GM12878 (cell line): ENCODE results near the gene ISG15. TPM values are rescaled to one million over a fixed set of nuclear protein-coding genes. Genes with fewer than 3 reads are reported as not detected.

Experiments
- BMI1 ChIP-seq: fragments of 450-650 bp; IDR thresholded peaks from 2 replicates; pipeline ENCODE4 v1.6.1; 2016; ENCODE audit warnings: mild to moderate bottlenecking, moderate library complexity, borderline replicate concordance
- CHD2 ChIP-seq: IDR thresholded peaks from 2 replicates; pipeline ENCODE4 v1.6.1; 2011; ENCODE audit warnings: low read depth, low read length, improper control_type of control experiment, borderline replicate concordance
- CHD4 ChIP-seq: fragments of 200-600 bp; sonication (generic); IDR thresholded peaks from 2 replicates; pipeline ENCODE4 v1.6.1; 2016; ENCODE audit warnings: mild to moderate bottlenecking
- CREM ChIP-seq: IDR thresholded peaks from 2 replicates; pipeline ENCODE4 v1.6.1; 2014; ENCODE audit warnings: antibody characterized with exemption, low read depth
- DPF2 ChIP-seq: fragments of 450-650 bp; IDR thresholded peaks from 2 replicates; pipeline ENCODE4 v1.6.1; 2017; ENCODE audit warnings: mild to moderate bottlenecking
- EP300 ChIP-seq, 2 experiments: fragments of 150-350 bp in 1 of 2; IDR thresholded peaks; 2 replicates each; pipeline ENCODE4 v1.6.1; 2011 to 2012; ENCODE audit warnings: low read depth in 2 of 2, low read length in 2 of 2, borderline replicate concordance in 1 of 2, improper control_type of control experiment in 1 of 2, inconsistent platforms in 1 of 2; ENCODE audit not compliant: control insufficient read depth in 1 of 2
- FOXK2 ChIP-seq: fragments of 450-650 bp; IDR thresholded peaks from 2 replicates; pipeline ENCODE4 v1.6.1; 2017; ENCODE audit warnings: mild to moderate bottlenecking, moderate library complexity
- GATAD2B ChIP-seq: fragments of 450-650 bp; conservative IDR thresholded peaks from 2 replicates; pipeline ENCODE4 v1.6.1; 2017; ENCODE audit warnings: low read depth, mild to moderate bottlenecking, moderate library complexity
- HDAC2 ChIP-seq: fragments of 200-600 bp; sonication (generic); IDR thresholded peaks from 2 replicates; pipeline ENCODE4 v1.6.1; 2017
- IKZF2 ChIP-seq, 2 experiments: fragments of 450-650 bp; IDR thresholded peaks; 2 replicates each; pipeline ENCODE4 v1.6.1; 2017; ENCODE audit warnings: mild to moderate bottlenecking in 2 of 2, moderate library complexity in 2 of 2
- LARP7 ChIP-seq: fragments of 450-650 bp; IDR thresholded peaks from 2 replicates; pipeline ENCODE4 v1.6.1; 2017; ENCODE audit warnings: mild to moderate bottlenecking
- MXI1 ChIP-seq: fragments of 150-350 bp; IDR thresholded peaks from 2 replicates; pipeline ENCODE4 v1.6.1; 2011; ENCODE audit warnings: low read depth, mild to moderate bottlenecking, inconsistent platforms, low read length, improper control_type of control experiment
- MYC ChIP-seq: IDR thresholded peaks from 2 replicates; pipeline ENCODE4 v1.6.1; 2011; ENCODE audit warnings: mild to moderate bottlenecking, low read length, moderate library complexity, inconsistent platforms; ENCODE audit not compliant: insufficient read depth, insufficient replicate concordance, insufficient read length, severe bottlenecking
- NR2C1 ChIP-seq: fragments of 450-650 bp; IDR thresholded peaks from 2 replicates; pipeline ENCODE4 v1.6.1; 2017; ENCODE audit warnings: antibody characterized with exemption, mild to moderate bottlenecking, moderate library complexity
- NRF1 ChIP-seq: conservative IDR thresholded peaks from 2 replicates; pipeline ENCODE4 v1.6.1; 2011; ENCODE audit warnings: mild to moderate bottlenecking, low read depth, low read length, improper control_type of control experiment
- PAX5 ChIP-seq: IDR thresholded peaks from 2 replicates; pipeline ENCODE4 v1.6.1; 2011; ENCODE audit warnings: low read depth, low read length, borderline replicate concordance
- RB1 ChIP-seq: fragments of 450-650 bp; formaldehyde crosslinking; IDR thresholded peaks from 2 replicates; pipeline ENCODE4 v1.6.1; 2017; ENCODE audit warnings: mild to moderate bottlenecking, borderline replicate concordance
- SP1 ChIP-seq: IDR thresholded peaks from one replicate; pipeline ENCODE4 v1.6.1; 2011; ENCODE audit warnings: low read depth, low read length
- TCF12 ChIP-seq: IDR thresholded peaks from 2 replicates; pipeline ENCODE4 v1.6.1; 2011; ENCODE audit warnings: low read depth, mild to moderate bottlenecking, low read length
- ZNF217 ChIP-seq: fragments of 450-650 bp; IDR thresholded peaks from 2 replicates; pipeline ENCODE4 v1.6.1; 2017; ENCODE audit warnings: antibody characterized with exemption, mild to moderate bottlenecking
- polyA plus RNA-seq, 11 experiments: library from polyadenylated mRNA; depleted of rRNA in 4 of 11; unstranded in 6 of 11; stranded (reverse) in 5 of 11; fragments of >200 nt; fragmentation: Nextera tagmentation in 4 of 11; fragmentation: Illumina TruSeq in 1 of 11; extraction: Ambion mirVana in 4 of 11; extraction: Trizol in 1 of 11; gene quantifications; 1 replicate in 1 of 11; 2 replicates in 10 of 11; pipeline versions ENCODE4 v1.2.1 to v1.2.3, GENCODE V29; 2011 to 2016; ENCODE audit warnings: inconsistent platforms in 2 of 11, missing spikeins in 2 of 11, low read depth in 1 of 11
- total RNA-seq, 4 experiments: library from RNA; depleted of rRNA in 3 of 4; stranded (reverse); fragments of >200 nt in 3 of 4; fragmentation: Illumina TruSeq in 1 of 4; extraction: Trizol in 1 of 4; gene quantifications; 2 replicates each; pipeline versions ENCODE4 v1.2.1 to v1.2.3, GENCODE V29; 2013 to 2021
- TF ChIP-seq, protein P1 (sequence below): IDR thresholded peaks from 2 replicates; pipeline ENCODE4 v1.6.1; 2012; ENCODE audit warnings: low read length, inconsistent platforms
- TF ChIP-seq, protein P2 (sequence below): fragments of 450-650 bp; IDR thresholded peaks from 2 replicates; pipeline ENCODE4 v1.6.1; 2016; ENCODE audit warnings: mild to moderate bottlenecking
- TF ChIP-seq, protein P3 (sequence below): fragments of 450-650 bp; formaldehyde crosslinking; IDR thresholded peaks from 2 replicates; pipeline ENCODE4 v1.5.0; 2022; ENCODE audit warnings: mild to moderate bottlenecking, missing genetic modification characterization

ISG15 gene
- total and polyA plus RNA-seq, 10 of the 15 experiments (the other 5 are each of a cell fraction or from before 2014, with no cell fraction given), result 7.8 to 384 (median 274) TPM

DNA sequence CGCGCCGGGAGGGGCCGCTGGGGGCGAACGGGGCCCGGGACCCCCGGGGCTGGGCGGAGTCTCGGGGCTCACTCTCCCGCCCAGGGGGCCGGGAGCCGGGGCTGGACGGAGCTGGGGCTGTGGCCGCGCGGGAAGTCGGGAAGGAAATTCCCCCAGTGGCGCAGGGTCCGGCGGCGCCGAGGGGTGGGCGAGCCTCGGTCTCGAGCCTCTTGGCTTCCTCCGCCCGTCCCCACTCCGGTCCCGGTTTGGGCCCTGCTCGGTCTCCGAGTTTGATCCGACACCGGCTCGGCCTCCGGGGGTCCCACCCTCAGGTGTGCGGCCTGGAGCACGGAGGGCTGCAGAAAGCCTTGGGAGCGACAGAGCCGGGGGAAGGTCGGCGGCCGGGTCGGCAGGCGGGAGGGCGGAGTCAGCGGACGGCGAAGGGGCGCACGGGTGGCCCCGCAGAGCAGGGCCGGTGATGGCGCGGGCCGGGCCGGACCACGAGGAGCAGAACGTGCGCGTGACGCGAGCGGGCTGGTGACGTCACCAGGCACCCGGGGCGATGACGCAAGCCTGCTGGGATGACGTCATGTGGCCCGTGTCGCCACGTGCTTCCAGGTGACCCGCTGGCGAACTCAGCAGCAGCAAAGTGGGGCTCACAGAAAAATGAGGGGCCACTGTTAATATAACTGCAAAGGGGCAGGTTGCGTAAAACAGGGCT lies 12.8 kb upstream of the ISG15 start (continued):
- no peak for TF ChIP-seq FOXK2
- TF ChIP-seq DPF2, result peak; percentile 72; the same call in 1 of the 2 replicates
- TF ChIP-seq GATAD2B, result peak; percentile 65
- no peak for TF ChIP-seq PAX5
- TF ChIP-seq RB1, result peak; percentile 36; the same call in 1 of the 2 replicates
- TF ChIP-seq MXI1, result peak; percentile 48; the same call in 1 of the 2 replicates
- peak; percentile 99 for TF ChIP-seq CREM
- TF ChIP-seq HDAC2, result no peak
- no peak for TF ChIP-seq NRF1
- 0 out of 2 replicates have a peak, but pooled peaks have one; percentile 29 for TF ChIP-seq BMI1
- peak; percentile 70 for TF ChIP-seq MYC
- TF ChIP-seq, protein P1, sequence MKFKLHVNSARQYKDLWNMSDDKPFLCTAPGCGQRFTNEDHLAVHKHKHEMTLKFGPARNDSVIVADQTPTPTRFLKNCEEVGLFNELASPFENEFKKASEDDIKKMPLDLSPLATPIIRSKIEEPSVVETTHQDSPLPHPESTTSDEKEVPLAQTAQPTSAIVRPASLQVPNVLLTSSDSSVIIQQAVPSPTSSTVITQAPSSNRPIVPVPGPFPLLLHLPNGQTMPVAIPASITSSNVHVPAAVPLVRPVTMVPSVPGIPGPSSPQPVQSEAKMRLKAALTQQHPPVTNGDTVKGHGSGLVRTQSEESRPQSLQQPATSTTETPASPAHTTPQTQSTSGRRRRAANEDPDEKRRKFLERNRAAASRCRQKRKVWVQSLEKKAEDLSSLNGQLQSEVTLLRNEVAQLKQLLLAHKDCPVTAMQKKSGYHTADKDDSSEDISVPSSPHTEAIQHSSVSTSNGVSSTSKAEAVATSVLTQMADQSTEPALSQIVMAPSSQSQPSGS, result peak; percentile 98
- TF ChIP-seq, protein P2, sequence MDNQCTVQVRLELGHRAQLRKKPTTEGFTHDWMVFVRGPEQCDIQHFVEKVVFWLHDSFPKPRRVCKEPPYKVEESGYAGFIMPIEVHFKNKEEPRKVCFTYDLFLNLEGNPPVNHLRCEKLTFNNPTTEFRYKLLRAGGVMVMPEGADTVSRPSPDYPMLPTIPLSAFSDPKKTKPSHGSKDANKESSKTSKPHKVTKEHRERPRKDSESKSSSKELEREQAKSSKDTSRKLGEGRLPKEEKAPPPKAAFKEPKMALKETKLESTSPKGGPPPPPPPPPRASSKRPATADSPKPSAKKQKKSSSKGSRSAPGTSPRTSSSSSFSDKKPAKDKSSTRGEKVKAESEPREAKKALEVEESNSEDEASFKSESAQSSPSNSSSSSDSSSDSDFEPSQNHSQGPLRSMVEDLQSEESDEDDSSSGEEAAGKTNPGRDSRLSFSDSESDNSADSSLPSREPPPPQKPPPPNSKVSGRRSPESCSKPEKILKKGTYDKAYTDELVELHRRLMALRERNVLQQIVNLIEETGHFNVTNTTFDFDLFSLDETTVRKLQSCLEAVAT, result 0 out of 2 replicates have a peak, but pooled peaks have one; percentile 8
- 0 out of 2 replicates have a peak, but pooled peaks have one; percentile 13 for TF ChIP-seq NR2C1
- TF ChIP-seq, protein P3, sequence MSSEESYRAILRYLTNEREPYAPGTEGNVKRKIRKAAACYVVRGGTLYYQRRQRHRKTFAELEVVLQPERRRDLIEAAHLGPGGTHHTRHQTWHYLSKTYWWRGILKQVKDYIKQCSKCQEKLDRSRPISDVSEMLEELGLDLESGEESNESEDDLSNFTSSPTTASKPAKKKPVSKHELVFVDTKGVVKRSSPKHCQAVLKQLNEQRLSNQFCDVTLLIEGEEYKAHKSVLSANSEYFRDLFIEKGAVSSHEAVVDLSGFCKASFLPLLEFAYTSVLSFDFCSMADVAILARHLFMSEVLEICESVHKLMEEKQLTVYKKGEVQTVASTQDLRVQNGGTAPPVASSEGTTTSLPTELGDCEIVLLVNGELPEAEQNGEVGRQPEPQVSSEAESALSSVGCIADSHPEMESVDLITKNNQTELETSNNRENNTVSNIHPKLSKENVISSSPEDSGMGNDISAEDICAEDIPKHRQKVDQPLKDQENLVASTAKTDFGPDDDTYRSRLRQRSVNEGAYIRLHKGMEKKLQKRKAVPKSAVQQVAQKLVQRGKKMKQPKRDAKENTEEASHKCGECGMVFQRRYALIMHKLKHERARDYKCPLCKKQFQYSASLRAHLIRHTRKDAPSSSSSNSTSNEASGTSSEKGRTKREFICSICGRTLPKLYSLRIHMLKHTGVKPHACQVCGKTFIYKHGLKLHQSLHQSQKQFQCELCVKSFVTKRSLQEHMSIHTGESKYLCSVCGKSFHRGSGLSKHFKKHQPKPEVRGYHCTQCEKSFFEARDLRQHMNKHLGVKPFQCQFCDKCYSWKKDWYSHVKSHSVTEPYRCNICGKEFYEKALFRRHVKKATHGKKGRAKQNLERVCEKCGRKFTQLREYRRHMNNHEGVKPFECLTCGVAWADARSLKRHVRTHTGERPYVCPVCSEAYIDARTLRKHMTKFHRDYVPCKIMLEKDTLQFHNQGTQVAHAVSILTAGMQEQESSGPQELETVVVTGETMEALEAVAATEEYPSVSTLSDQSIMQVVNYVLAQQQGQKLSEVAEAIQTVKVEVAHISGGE (CRISPR knock-in tag), result 0 out of 2 replicates have a peak, but pooled peaks have one; percentile 14
- 0 out of 2 replicates have a peak, but pooled peaks have one; percentile 38 for TF ChIP-seq CHD2
- TF ChIP-seq IKZF2 (IDR thresholded peaks at IDR 0.05), result peak; percentile 28 to 43; a peak in 2 of 4 replicates
- no peak for TF ChIP-seq CHD4
- no peak; the same call in 1 of the 2 replicates for TF ChIP-seq ZNF217
- peak; percentile 52 for TF ChIP-seq LARP7
- peak; percentile 29; the same call in 1 of the 2 replicates for TF ChIP-seq TCF12
- peak in 1 of 2 experiments; percentile 34; a peak in 1 of 4 replicates for TF ChIP-seq EP300 (IDR thresholded peaks at IDR 0.05; ENCODE audit: borderline replicate concordance in 1 of 2, control insufficient read depth in 1 of 2, low read depth in 2 of 2, low read length in 2 of 2)
- peak; percentile 67 for TF ChIP-seq SP1
